Activated T-helper 9 cell treated with anti-CD3 and anti-CD28 coated beads, Interleukin-2, amount 50 U/mL, for 16 hours (primary cell): ENCODE data around the gene DNAJA4.

Experiments used
- DNase-seq: peaks from one replicate; pipeline ENCODE4 v3.0.0-alpha.2; 2020; ENCODE audit warnings: low read depth

Gene DNAJA4

DNA sequence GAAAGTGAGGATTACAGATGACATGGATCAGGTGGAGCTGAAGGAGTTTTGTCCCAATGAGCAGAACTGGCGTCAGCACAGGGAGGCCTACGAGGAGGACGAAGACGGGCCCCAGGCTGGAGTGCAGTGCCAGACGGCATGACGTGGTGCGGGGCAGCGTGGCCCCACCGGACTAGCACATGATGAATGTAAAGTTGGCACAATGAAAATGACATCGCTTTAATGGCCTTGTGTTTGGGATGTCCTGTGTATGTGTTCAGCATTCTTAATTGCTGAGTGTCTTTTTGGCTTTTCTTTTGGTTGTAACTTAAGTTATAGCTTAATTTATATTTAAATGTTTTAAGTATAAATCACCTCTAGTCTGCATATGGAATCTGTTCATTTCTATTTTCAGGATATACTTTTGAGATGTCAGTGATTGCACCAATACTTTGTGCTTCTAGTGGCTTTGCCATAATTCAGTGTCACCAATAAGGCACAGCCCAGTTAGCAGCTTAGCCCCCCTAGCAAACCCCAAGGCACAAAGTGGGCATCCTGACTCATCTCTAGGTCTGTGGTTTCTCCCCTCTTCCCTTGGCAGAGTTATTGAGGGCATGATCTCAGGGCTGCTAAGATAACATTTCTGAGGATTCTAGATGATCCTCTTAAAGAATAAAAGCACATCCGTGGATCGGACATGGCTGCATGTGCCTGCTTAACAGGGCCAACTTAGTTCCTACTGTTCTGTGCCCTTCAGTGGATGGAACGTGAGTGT, 16.1 kb downstream of the DNAJA4 start:
- DNase-seq = no peak

DNA sequence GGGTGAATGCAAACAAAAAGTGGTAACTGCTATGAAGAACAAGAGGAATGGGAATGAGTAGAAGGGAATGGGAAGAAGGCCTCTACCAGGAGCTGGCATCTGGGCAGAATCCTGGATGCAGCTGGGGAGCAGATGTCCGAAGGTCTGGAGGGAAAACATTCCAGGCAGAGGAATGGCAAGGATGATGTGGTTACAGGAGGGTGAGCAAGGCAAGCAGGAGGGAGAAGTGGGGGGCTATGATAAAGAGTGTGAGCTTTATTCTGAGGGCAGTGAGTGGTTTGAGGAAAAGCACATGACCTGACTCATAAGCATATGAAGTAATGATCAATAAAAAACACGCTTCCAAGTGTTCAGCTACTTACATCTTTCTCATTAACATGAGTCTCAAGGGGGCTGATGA, 18.0 kb downstream of the DNAJA4 start:
- no peak for DNase-seq

DNA sequence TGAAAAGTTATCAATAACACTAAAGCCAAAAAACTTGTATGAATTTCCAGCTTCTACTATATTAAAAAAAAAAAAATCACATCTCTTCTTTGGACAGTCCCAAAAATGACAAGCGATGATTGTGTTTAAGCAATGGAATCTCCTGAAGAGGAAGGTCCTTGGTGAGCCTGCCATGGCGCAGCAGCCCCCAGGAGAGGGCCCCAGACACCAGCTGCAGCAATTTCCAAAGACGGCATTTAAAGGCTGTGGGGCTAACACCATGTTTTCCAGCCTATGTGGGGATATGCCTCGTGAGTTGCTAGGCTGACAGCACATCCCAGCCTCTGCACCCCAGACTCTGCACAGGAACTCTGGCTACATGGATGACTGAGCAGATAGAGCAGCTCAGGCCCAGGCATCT, 20.4 kb downstream of the DNAJA4 start:
- DNase-seq = no peak

DNA sequence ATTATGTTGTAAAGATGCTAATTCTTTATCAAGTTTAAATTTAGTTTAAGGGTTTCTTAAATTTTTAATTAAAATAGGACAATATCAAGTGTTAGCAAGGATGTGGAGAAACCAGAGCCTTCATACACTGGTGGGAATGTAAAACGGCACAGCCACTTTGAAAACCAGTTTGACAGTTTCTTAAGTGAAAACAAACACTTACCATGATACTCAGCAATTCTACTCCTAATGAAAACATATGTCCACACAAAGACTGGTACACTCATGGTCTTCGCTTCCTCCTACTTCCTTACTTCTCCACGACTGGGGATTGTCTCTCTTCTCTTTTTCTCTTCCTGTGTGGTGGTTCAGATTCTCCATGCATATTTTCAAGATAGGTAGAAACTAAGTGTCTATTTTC, 25.9 kb downstream of the DNAJA4 start:
- DNase-seq = no peak

DNA sequence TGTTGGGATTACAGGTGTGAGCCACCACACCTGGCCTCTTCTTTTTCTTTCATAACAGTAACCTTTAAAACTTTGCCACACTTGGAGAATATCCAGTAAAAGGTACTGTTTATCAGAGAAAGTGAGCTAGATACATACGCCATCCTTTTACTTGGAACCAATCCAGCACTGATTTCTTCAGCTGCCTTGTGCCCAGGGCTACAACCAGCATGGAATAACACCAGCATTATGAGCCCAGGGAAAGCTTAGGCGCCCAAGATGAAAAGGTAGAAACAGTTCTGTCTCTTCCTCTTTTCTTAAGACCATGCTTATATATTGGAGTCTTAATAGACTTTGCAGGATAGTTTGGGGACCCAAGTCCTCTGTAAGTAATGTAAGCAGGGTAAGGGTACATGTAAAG, 26.7 kb downstream of the DNAJA4 start:
- DNase-seq = no peak

DNA sequence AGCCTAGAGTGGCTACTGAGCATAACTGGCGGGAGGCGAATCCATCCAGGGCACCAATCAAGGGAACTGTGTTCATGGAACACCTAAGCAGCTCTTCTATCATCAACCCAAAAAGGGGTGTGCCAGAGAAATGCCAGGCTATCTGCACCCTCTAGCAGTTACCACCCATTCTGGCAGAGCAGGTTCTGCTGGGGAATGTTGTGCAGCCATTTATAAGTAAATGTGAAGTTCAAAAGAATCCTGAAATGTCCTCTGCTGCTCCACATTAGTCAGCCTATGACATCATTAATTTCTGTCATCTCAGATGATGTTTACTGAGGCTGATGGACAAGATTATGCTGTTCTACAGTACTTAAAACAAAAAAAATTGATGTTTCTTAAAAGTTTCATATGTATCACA, 27.3 kb downstream of the DNAJA4 start:
- DNase-seq = no peak

DNA sequence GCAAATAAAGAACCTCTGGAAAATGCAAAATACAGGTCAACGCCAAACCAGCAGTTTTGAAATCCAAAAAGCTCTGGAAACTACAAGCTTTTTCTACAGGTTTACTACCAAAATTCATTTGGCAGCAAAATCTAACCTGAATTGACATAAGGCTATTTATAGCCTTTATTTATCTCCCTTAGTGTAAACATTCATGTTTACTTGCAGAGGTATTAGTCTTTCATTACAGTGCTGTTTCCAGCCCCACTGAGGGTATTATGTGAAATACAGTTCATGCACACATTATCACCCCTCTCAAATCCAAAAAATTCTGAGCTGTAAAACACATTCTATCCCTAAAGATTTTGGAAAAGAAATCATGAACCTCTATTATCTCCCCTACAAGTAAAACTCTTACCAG, 27.9 kb downstream of the DNAJA4 start:
- no peak for DNase-seq

DNA sequence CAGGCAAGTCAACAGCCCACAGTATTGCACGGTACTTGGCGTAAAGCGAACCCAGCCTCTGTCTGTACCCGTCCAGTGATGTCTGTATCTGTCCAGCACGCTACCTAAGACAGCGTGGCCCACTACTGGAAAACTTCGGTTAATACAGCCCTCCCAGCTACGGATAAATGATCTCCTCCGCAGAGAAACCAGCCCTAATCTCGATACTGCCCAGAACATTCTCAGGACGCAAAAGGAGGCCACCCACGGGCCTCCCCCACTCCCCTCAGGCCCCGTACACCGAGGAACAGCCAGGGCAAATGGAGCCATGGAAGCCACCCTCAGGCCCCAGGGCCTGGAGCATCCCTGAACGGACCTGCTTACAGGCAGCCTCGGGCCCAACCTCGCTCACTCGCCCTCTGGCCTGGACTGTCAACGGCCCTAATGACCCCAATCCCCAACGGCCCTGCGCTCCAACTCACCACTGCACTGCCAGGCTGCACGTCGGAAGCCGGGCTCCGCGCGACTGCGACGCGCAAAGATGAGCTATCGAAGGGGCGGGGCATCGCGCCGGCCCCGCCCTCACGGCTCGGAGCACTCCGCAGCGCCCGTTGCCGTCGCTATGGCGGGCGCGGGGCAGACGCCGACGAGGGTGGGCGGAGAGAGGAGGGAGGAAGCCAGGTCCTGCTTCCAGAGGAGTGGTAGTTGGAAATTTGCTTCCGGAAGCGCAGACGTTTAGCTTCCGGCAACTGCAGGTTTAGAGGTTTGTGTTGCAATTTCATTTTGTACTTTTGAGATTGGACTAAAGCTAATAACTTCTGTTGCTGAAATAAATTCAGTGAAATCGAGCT, 35.0 kb downstream of the DNAJA4 start, which contains the start of gene SKIC8:
SKIC8 (minus strand) TSS at position 509 of the 830 bp plus-strand sequence. CDS start 3,923 bp downstream, outside the sequence.
- DNase-seq = peak; percentile 84

DNA sequence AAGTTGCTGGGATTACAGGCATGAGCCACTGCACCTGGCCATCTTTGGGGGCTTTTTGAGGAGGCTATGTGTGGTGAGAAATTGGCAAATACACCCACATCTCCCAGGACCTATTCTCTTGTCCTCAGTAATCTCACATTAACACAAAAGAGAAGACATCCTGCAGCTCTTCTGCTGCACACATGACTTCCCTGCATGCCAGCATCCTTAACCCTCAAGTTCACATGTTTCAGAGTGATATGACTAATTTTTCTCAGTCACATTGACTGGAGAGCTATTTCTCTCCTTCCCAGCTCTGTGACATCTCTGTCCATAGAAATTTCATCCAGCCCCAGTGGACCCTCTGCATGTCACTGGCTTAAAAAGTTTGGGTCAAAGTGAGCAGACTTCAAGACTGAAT, 37.0 kb downstream of the DNAJA4 start:
- no peak for DNase-seq

DNA sequence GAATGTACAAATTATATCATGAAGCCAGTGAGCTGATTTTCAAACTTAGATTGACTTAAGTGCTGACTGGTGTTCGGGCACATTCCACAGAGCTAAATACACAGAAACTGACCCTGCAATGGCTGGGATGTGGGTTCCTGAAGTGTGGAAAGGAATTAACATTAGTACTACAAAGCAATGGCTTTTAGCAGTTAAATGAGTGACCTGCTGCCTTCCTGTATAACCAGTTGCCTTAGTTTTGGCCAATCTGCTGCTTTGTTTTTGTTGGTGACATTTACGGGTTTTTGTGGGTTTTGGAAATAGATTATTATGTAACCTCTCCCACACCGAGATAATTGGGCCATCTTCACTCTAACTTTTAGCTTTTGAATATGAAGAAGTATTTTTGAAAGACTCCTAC, 37.5 kb downstream of the DNAJA4 start:
- no peak for DNase-seq

DNA sequence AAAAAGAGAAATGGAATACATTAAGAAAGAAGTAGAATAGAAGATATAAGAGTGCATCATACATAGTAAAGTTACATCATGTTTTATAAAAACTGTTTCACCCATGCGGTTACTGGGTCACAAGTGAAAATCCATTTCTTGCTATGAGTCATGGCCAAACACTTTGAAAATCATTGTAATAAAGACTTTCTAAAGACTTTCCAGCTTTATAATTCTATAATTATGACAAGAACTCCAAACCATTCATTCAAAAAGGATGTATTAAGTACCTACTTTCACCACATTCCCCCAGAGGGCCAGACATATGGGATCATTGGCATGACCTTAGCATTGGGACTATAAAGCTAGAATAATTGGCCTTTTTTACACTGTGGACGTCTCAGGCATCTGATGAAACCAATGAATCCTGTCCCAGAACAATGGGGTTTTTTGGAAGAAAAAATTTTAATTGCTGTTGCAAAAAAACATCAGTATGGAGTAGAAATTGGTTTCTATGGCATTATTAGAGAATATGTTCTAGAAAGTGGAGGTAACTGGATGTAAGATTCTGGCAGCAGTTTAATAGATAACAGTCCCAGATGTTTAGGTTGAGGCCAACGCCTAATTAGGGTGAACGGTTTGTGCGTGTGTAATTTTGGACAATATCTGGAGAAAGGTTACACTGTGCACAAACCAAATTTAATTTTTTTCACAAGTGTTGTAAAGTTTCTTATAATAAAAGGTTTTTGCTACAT, 38.4 kb downstream of the DNAJA4 start:
- no peak for DNase-seq

DNA sequence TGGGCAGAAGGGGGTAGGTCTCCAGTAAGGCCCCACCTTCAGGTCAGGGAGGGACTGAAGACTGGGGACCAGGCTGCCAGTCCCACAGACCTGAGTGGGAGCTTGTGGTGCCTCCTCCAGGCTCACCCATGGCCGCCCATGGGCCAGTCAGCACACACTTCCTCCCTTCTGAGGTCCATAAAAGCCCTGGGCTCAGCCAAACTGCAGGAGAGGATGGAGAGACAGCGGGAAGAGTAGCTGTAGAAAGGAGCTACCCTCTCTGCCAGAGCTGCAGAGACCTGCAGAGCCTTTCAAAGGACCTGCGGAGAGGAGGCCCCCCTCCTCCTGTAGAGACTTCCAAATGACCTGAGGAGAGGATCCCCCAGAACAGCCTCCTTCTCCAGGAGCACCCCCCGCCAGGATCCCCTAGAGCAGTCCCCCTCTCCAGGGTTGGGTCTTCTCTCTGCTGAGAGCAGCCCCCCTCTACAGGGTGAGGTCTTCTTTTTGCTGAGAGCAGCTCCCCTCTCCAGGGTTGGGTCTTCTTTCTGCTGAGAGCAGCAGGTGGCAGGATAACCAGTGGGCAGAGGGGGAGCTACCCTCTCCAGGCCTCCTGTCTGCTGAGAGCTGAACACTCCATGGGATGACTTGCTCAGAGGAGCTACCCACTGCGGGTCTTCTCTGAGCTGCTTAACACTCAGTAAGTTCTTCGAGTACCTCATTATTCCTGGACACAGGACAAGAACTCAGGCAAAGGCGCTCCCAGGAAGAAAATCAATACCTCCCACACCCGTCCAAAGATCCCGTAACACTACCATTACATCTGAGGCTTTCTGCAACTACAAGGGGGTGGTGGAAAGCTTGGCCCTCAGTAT, 40.1 kb downstream of the DNAJA4 start:
- DNase-seq = no peak

DNA sequence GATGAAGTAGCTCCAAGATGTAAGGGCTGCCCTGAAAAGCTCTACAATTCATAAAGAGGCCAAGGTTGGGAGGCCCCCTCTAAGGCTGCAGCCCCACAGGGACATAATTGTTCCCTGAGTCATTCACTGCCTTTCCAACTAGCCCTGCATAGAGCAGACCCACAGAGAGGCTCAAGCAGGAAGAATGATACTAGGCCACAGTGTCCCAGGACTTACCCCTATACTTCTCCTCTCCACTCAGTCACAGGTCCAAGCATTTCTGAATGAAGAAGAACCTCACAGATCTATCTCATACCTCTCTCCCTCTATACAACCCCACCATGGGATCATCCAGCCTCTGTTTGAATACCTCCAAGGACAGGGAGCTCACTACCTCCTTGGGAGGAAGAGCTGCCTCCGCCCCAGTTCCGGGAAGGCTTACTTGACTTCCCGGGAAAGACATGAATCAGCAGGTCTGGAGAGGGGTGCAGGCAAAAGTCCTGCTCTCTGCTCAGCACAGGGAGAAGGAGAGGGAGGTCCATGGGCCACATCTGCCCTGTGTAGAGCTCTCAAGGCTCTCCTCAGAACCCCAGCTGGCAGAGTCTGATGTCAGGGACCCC, 41.9 kb downstream of the DNAJA4 start:
- DNase-seq = no peak

DNA sequence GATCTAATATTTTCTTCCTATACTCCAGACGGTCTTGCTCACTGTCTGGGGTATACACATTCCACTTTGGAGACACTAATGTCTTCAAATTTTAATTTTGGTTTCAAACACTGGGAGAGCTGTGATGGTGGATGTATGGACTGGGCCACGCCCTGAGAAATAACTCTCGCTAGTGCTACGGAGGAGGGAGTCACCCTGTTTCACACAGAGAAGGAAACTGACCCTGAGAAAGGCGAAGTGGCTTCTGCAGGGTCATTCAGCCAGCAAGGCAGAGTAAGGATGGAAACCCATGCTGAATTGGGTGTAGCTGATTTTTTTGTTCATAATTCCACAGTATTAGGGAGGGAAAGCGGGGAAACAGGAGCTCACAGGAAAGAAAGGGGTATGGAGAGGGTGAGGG, 43.6 kb downstream of the DNAJA4 start:
- no peak for DNase-seq

DNA sequence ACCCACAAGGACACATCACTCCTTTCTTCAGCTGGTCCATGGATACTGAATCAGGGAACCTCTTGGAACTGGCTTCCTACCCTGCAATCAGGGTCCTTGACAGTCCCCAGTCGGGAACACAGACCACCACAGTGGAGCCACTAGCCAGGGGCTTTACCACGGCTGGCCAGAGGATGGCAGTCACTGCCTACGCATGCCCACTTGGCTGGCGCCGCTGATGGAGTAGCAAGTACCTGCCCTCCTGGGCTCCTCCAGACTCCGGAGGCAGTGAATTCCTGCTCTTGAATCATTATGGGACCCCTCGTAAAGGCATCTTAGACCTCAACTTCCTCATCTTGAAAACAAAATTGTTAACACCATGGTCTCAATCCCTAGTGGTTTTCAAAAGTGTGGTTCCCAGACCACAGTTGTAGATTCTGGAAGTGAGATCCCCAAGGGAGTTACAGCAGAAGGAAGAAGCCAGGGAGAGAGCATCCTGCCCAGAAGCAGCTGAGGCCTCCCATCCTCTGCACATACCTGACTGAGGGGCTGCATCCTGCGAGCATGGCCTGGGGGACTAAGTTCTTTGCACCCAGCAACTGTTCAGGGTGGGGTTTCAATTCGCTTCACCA, 44.2 kb downstream of the DNAJA4 start:
- DNase-seq = peak; percentile 8

DNA sequence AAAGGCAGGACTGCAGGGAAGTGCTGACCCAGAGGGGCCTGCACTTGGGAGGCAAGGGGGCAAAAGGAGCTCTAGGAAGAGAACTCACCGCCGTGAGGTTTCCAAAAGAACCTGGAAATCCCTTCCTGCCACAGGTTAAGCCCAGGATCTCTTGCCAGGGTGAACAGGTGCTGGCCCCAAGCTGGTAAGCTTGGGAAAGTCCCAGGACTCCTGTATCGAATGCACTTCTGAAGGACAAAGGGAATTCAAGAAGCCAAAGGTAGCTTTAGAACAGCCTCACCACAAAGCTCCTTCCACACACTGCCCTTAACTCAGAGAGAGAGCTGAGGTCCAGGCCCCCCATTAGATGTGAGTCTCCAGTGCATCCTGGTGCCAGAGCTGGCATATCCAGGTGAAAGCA, 46.9 kb downstream of the DNAJA4 start:
- no peak for DNase-seq

DNA sequence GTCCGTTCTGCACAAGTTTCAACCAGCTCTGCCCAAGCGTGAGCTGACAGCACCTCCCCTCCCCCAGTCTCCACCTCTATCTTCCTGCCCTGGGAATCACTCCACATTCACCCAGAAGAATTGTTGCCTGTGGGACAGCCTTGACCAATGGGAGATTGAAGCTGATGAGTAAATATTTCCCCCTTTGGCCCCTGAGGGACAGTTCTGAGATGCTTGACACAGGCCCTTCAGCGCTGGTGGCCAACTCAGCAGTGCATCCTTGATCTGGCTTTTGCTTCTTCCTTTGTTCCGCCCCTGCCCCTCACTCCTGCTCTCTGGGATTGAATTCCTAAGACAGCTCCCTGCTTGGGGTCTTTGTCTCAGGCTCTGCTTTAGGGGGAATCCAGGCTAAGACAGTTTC, 48.2 kb downstream of the DNAJA4 start:
- DNase-seq = no peak

DNA sequence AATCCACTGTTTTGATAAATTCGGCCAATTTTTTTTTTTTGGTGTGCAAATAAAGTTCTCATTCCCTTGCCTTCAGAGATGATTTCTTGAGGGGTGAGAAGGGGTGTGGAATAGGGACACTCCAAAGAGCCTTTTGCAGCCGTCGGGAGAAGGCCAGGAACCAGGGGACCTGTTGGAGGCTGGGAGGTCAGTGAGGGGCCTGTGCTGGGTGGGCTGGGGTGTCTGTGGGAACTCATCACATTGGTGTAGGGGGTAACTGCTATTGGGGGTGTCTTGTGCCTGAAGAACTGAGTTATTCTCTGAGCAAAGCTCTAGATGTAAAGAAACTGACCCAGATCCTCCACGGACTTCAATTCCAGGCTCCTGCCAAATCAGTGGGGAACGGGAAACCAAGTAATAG, 48.6 kb downstream of the DNAJA4 start:
- no peak for DNase-seq

DNA sequence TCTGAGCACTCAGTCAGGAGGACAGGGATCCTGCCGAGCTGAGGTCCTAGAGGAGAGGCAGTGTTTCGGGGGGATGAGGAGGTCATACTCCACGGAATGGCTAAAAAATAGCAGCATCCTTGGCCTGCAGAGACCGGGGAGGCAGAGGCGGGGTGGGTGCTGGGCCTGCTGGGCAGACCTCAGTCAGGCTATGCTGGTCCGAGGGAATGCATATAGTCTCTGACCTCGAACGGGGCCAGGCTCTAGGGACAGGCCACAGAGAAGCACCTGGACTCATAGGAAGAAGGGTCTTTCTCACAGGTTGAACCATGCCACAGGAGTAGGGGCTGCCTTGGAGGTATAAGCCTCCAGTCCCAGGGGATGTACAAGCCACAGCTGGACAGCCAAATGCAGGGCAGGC, 49.0 kb downstream of the DNAJA4 start:
- no peak for DNase-seq

DNA sequence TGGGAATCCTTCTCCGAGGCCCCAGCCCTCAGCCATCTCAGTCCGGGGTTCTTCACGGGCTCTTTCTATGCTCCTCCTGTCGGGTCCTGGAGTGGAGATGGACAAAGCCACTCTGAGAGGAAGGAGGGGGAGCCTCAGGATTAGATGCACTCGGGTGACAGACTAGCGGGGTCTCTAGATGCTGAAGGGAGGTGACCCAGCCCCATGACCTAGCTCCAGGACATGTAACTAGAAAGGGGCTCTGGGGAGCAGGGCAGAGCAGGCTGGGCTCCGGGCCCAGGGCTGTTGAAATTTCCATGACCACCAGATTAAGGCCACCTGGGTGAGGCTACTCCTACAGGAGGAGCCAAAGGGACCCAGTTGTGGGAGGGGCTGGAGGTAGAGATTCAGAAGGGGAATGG, 49.8 kb downstream of the DNAJA4 start:
- DNase-seq = no peak

DNA sequence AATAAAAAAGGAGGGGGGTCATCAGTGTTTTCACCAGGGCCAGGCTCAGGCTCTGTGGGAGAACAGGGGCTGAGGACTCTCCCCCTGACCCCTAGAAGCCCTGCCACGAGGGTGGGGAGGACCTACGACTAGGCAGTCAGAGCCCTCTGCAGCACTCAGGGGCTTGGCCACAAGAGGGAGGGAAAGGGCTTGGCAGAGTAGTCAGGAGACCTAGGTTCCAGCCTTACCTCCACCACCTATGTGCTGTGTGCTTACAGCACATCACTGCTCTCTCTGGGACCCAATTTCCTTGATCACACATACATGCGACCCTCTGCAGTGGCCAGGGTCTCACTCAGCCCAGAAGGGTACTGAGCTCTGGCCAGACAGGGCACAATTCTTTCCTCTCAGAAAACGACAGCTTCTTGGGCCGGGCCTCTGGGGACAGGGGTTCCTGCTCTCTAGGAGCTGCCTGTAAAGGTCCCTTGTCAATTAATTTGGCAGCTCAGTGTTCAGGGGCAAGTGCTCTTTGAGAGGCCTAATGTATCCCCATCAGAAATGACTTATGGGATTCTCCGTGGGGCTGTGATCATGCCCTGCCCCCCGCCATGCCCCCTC, 51.4 kb downstream of the DNAJA4 start:
- no peak for DNase-seq
